B cell (primary cell): ENCODE data around the gene CCDC9B. TPM values are rescaled to one million over a fixed set of nuclear protein-coding genes. Genes with fewer than 3 reads are reported as not detected.

Experiments
- ATAC-seq: fragments of 200-7000 bp; cut with Tn5 transposase; one replicate; pipeline ENCODE4 v1.10.0; 2021; ENCODE audit warnings: low read depth, mild to moderate bottlenecking, moderate number of reproducible peaks, moderate library complexity
- CTCF ChIA-PET: fragments of 350-600 bp; sonication (Branson Sonifier 250); formaldehyde crosslinking; loops from one replicate; lab custom pipeline; 2021; ENCODE audit warnings: antibody characterized with exemption, inconsistent platforms; lab: Charles Lee
- POLR2A ChIA-PET: fragments of 350-600 bp; sonication (Branson Sonifier 250); formaldehyde crosslinking; loops from one replicate; lab custom pipeline; 2021; ENCODE audit warnings: antibody characterized with exemption; lab: Charles Lee
- DNase-seq: peaks from one replicate; pipeline ENCODE4 v3.0.0; 2013
- H2AFZ ChIP-seq: 2 replicates; pipeline ENCODE4 v1.6.1; 2012; ENCODE audit warnings: mild to moderate bottlenecking, low read depth, low read length; ENCODE audit not compliant: insufficient read depth, poor library complexity, severe bottlenecking
- H3K27ac ChIP-seq, 2 donors: 1 replicate in 1 of 2; 2 replicates in 1 of 2; pipeline ENCODE4 v1.5.1; 2012 to 2013; ENCODE audit warnings: low read length in 2 of 2, mild to moderate bottlenecking in 2 of 2, moderate library complexity in 1 of 2
- H3K27me3 ChIP-seq, 4 experiments: fragments of 200-600 bp in 1 of 4; sonication (generic) in 1 of 4; replicated peaks in 1 of 4; 1 replicate in 2 of 4; 2 replicates in 2 of 4; pipeline versions ENCODE4 v1.6.1 to v1.7.0; 2013 to 2016; ENCODE audit warnings: low read length in 3 of 4, mild to moderate bottlenecking in 2 of 4, mixed read lengths in 1 of 4, moderate library complexity in 1 of 4; ENCODE audit not compliant: insufficient read depth in 4 of 4, control insufficient read depth in 3 of 4; ENCODE audit errors: control extremely low read depth in 1 of 4
- H3K36me3 ChIP-seq, 2 experiments: replicated peaks in 1 of 2; 1 replicate in 1 of 2; 2 replicates in 1 of 2; pipeline versions ENCODE4 v1.6.1 to v1.7.1; 2013; ENCODE audit warnings: low read length in 1 of 2; ENCODE audit not compliant: insufficient read depth in 2 of 2, control insufficient read depth in 1 of 2; ENCODE audit errors: control extremely low read depth in 1 of 2, extremely low read depth in 1 of 2
- H3K4me1 ChIP-seq, 2 donors: fragments of 200-600 bp in 1 of 2; sonication (generic) in 1 of 2; 1 replicate in 1 of 2; 2 replicates in 1 of 2; pipeline versions ENCODE4 v1.5.1 to v1.6.1; 2013 to 2017; ENCODE audit warnings: low read length in 2 of 2; ENCODE audit not compliant: control insufficient read depth in 2 of 2, insufficient read depth in 2 of 2
- H3K4me2 ChIP-seq: replicated peaks from 2 replicates; pipeline ENCODE3; 2012; ENCODE audit warnings: mild to moderate bottlenecking, low read depth, low read length; ENCODE audit not compliant: poor library complexity, severe bottlenecking
- H3K4me3 ChIP-seq, 5 experiments: fragments of 200-600 bp in 1 of 5; sonication (generic) in 1 of 5; 1 replicate in 3 of 5; 2 replicates in 2 of 5; pipeline versions ENCODE4 v1.5.1 to v1.7.0; 2011 to 2016; ENCODE audit warnings: low read length in 4 of 5, mild to moderate bottlenecking in 4 of 5, low read depth in 2 of 5, control low read depth in 1 of 5, moderate library complexity in 1 of 5; ENCODE audit not compliant: insufficient read depth in 1 of 5; ENCODE audit errors: control extremely low read depth in 1 of 5, extremely low read depth in 1 of 5
- H3K79me2 ChIP-seq: fragments of 200-600 bp; sonication (generic); one replicate; pipeline ENCODE4 v1.6.0; 2016; ENCODE audit warnings: low read length; ENCODE audit not compliant: control insufficient read depth, insufficient read depth
- H3K9ac ChIP-seq: fragments of 200-600 bp; sonication (generic); 2 replicates; pipeline ENCODE4 v1.6.1; 2017; ENCODE audit warnings: mild to moderate bottlenecking, low read length, moderate library complexity
- H3K9me3 ChIP-seq, 3 donors: one replicate each; pipeline versions ENCODE4 v1.6.1 to v1.7.1; 2013; ENCODE audit warnings: low read length in 2 of 3; ENCODE audit not compliant: control insufficient read depth in 2 of 3, insufficient read depth in 1 of 3; ENCODE audit errors: control extremely low read depth in 1 of 3
- H4K20me1 ChIP-seq: 2 replicates; pipeline ENCODE4 v1.6.0; 2012; ENCODE audit warnings: mild to moderate bottlenecking, low read length; ENCODE audit not compliant: insufficient read depth, control insufficient read depth, poor library complexity, severe bottlenecking
- H3K27ac Mint-ChIP-seq: one replicate; pipeline ENCODE4 v1.8.0; 2021; ENCODE audit warnings: mixed read lengths
- H3K27me3 Mint-ChIP-seq: one replicate; pipeline ENCODE4 v1.8.0; 2021; ENCODE audit warnings: mixed read lengths
- H3K4me1 Mint-ChIP-seq: one replicate; pipeline ENCODE4 v1.8.0; 2021; ENCODE audit warnings: mixed read lengths
- H3K4me3 Mint-ChIP-seq: one replicate; pipeline ENCODE4 v1.8.0; 2021; ENCODE audit warnings: mixed read lengths
- H3K9me3 Mint-ChIP-seq: one replicate; pipeline ENCODE4 v1.8.0; 2022; ENCODE audit warnings: mixed read lengths; ENCODE audit not compliant: insufficient read depth
- CTCF ChIP-seq: fragments of 200-600 bp; IDR thresholded peaks from one replicate; pipeline ENCODE4 v1.8.0; 2022; ENCODE audit warnings: antibody characterized with exemption, mild to moderate bottlenecking
- EZH2 ChIP-seq: IDR thresholded peaks from 2 replicates; pipeline ENCODE4 v1.6.1; 2012; ENCODE audit warnings: borderline replicate concordance, low read depth, mild to moderate bottlenecking, moderate library complexity, low read length; ENCODE audit not compliant: insufficient read depth, poor library complexity, severe bottlenecking
- WGBS: methylation state at CpG from one replicate; pipeline ENCODE4 v1.1.5; 2013; ENCODE audit warnings: missing lambda C conversion rate; ENCODE audit not compliant: insufficient coverage; 5-methylcytosine and 5-hydroxymethylcytosine counted together
- intact Hi-C: fragments of 100-400 bp; cut with micrococcal nuclease; formaldehyde crosslinking; loops from one replicate; pipeline ENCODE4 v1.10.0; 2022
- polyA plus RNA-seq: library from polyadenylated mRNA; depleted of rRNA; stranded (reverse); fragments of >200 nt; gene quantifications from 2 replicates; pipeline ENCODE4 v1.2.3, GENCODE V29; 2012
- total RNA-seq, 2 donors: library from RNA; stranded (reverse); fragments of 120-200 nt in 1 of 2; gene quantifications; 1 replicate in 1 of 2; 2 replicates in 1 of 2; pipeline versions ENCODE4 v1.2.3 to v1.2.4, GENCODE V29; 2013 to 2022

CCDC9B gene
- total and polyA plus RNA-seq, 2 donors (not counting 1 experiment from before 2014, with no cell fraction given), result 1.6 to 2.4 TPM

- DNase-seq (no peak), ATAC-seq (no peak)
- Histone ChIP-seq H3K4me3 (no peak overlapping the region), H3K27ac (no peak overlapping the region), H2AFZ (no peak overlapping the region), H3K4me1 (no peaks in the 10 kb centered on the region), H3K9ac (no peak overlapping the region), H3K4me2 (no peak overlapping the region), H3K9me3 (no peaks in the 10 kb centered on the region), H3K36me3 (no peaks in the 10 kb centered on the region), H3K27me3 (no peaks in the 10 kb centered on the region), H3K79me2 (no peaks in the 10 kb centered on the region), H4K20me1 (no peaks in the 10 kb centered on the region)
- Mint-ChIP-seq H3K9me3 (no peaks in the 10 kb centered on the region), H3K4me1 (no peaks in the 10 kb centered on the region), H3K27me3 (no peaks in the 10 kb centered on the region), H3K27ac (no peak overlapping the region), H3K4me3 (no peak overlapping the region)
- intact Hi-C loops, result no loop called here
- ChIA-PET POLR2A (no interaction called here), CTCF (interaction anchor here (1.5 to 15.0 kb wide), 3 partner anchors 8 to 73 kb away, joined by 3 to 308 read pairs (median 3); no protein-coding TSS in a partner anchor)
- no peak for TF ChIP-seq EZH2
- no peak for TF ChIP-seq CTCF
- WGBS, result 83% methylated on average over 2 of the region's 5 CpGs
Observed at GRCh38 chr15:40349163-40349562, 8.4 kb upstream of the CCDC9B start.

- H3K79me2 ChIP-seq, result no peaks in the 10 kb centered on the region
- CTCF ChIA-PET, result interaction anchor here (1.7 to 15.0 kb wide), 2 partner anchors 9 to 73 kb away, joined by 3 to 308 read pairs; no protein-coding TSS in a partner anchor
- Mint-ChIP-seq H3K9me3 (no peaks in the 10 kb centered on the region), H3K4me3 (no peak overlapping the region), H3K27ac (no peak overlapping the region), H3K27me3 (no peaks in the 10 kb centered on the region), H3K4me1 (no peaks in the 10 kb centered on the region)
- DNase-seq (no peak), ATAC-seq (no peak)
- no peak overlapping the region for H3K9ac ChIP-seq
- no peak for TF ChIP-seq EZH2
- H3K4me1 ChIP-seq, result no peaks in the 10 kb centered on the region
- H3K9me3 ChIP-seq, result no peaks in the 10 kb centered on the region
- no peaks in the 10 kb centered on the region for H4K20me1 ChIP-seq
- POLR2A ChIA-PET, result no interaction called here
- no peak overlapping the region for H3K27ac ChIP-seq
- H3K4me3 ChIP-seq, result no peak overlapping the region
- 81% methylated on average over 3 of the region's 5 CpGs for WGBS
- H3K36me3 ChIP-seq, result no peaks in the 10 kb centered on the region
- no peaks in the 10 kb centered on the region for H3K27me3 ChIP-seq
- H3K4me2 ChIP-seq, result no peak overlapping the region
- H2AFZ ChIP-seq, result no peak overlapping the region
- intact Hi-C loops, result no loop called here
Observed at GRCh38 chr15:40348474-40348870, 7.7 kb upstream of the CCDC9B start.
